22Rv1 (cell line): ENCODE results near the gene PLA2G7.
A peak's percentile ranks its signal among the peaks of the same experiment; 100 is the strongest.
"Not testable (repeated sequence)": the region's sequence is repeated elsewhere in the genome, so short reads cannot be mapped to it uniquely, and the experiment has no call there.

Experiments used
- H3K27ac ChIP-seq: fragments of 450-650 bp; 2 replicates; pipeline ENCODE4 v1.5.1; 2017
- CTCF ChIP-seq: fragments of 450-650 bp; IDR thresholded peaks from 2 replicates; pipeline ENCODE4 v1.5.1; 2017; ENCODE audit warnings: mild to moderate bottlenecking
- ZFX ChIP-seq: fragments of 450-650 bp; IDR thresholded peaks from 2 replicates; pipeline ENCODE4 v1.6.1; 2017; ENCODE audit warnings: antibody characterized with exemption, borderline replicate concordance

Gene PLA2G7

GRCh38 chr6:46745973-46746372 is 10.8 kb upstream of the PLA2G7 start:
- H3K27ac ChIP-seq = no peak overlapping the region
- TF ChIP-seq ZFX = no peak
- TF ChIP-seq CTCF = no peak

DNA sequence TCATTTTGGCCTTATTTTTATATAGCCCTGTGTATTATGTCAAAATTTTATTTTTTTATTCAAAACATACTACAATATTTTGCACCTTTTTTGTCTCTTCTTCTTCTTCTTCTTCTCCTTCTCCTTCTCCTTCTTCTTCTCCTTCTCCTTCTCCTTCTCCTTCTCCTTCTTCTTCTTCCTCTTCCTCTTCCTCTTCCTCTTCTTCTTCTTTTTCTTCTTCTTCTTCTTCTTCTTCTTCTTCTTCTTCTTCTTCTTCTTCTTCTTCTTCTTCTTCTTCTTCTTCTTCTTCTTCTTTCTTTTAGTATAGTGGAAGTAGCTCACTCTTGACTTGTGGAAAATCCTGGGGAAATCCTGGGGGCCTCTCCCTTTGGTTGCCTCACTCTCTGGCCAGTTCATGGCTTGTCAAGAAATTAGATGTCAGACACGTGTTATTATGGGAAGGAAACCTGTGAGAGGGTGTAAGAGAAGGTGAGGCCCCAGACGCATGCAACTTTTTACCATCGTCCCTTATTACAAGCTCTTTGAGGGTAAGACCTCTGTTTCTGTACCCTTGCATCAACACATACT is 9.1 kb upstream of the PLA2G7 start:
- not testable (repeated sequence) for H3K27ac ChIP-seq

DNA sequence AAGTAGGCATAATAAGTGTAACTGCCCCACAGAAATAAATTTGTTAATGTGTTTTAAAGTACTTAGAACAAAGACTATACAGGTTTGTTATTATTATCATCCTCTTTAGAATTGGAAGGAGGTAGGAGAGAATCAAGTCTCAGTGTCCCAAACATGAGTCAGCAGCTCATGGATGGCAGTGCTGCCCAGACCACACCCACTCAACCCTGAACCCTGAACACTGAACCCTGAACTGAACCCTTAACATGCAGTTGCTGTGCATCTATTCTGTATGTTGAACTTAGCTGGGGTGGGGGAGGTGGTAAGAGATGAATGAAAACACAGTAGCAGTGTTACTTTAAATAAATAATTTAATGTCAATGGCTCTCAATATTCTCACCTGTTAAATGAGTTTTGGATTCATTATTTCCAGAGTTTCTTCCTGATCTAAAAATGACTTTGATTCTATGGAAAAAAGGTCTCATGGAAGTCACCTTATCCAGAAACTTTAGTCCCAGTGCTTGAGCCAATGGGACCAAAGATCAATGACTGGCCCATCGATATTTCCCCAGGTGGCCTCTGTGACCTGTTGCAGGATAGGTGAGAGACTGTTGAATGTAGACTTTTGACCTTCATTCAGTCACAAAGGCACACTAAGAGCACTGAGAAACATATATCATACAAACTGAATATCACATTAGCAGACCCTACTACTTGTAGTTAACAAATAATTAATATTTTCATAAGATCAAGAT is 8.4 kb upstream of the PLA2G7 start:
- no peak overlapping the region for H3K27ac ChIP-seq
- TF ChIP-seq CTCF = no peak
- no peak for TF ChIP-seq ZFX

DNA sequence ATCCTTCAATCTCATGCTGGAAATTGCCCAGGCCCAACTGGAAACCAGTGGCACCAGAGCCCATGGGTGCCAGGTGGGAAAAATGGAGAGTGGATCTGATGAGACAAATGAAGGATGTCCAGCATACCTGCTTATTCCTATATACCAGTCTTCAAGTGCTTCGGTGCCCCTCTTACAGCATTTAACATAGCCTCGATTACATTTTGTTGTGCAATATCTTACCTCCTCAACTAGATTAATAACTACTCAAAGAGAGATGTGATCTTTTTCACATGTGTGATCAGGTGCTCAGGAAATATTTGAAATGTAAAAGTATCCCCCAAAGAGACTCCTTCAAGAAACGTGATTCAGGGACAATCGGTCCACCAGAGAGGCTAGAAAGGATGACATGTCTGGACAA is 6.7 kb upstream of the PLA2G7 start:
- TF ChIP-seq CTCF (no peak), ZFX (no peak)
- no peak overlapping the region for H3K27ac ChIP-seq

DNA sequence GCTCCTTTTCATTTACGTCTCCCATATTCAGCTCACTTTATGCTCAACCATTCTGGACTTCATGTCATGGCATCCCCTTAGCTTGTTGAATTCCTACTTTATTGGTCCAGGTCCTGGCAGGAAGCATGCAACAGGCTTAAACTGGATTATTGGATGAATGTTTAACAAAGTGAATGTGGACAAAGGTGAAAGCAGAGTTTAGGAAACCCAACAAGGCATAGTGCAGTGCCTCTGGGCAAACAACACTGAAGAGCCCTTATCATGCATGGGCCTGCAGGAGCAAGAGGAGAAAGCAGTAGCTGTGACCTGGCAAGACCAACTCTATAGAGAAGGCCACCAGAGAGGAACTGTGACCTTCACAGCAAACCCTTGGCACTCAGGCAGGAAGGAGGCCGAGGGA is 6.3 kb upstream of the PLA2G7 start:
- TF ChIP-seq ZFX (no peak), CTCF (no peak)
- H3K27ac ChIP-seq = no peak overlapping the region

DNA sequence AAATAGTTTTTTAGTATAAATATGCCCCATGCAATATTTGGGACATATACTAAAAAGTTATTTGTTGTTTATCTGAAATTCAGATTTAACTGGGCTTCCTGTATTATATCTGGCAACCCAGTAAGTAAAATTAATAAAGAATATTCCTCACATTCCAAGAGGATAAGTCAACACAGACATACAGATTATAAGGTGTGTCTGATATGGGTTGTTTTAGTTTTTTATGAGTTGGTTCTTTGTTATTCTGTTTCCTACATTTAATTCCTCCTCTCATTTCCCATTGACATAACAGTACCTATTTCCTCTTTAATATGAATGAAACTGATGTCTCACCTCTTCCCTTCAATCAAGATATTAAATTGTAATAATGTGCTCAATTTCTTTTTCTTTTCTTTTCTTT is 1.7 kb upstream of the PLA2G7 start:
- no peak for TF ChIP-seq CTCF
- TF ChIP-seq ZFX = no peak

GRCh38 chr6:46735720-46736031 is 501 bp upstream of the PLA2G7 start:
- TF ChIP-seq CTCF = no peak
- TF ChIP-seq ZFX = no peak
- H3K27ac ChIP-seq = peak overlapping the region; percentile 66

More for the DNA sequence above, 1.7 kb upstream of the PLA2G7 start:
- no peak overlapping the region for H3K27ac ChIP-seq

GRCh38 chr6:46733341-46733801 is 1.8 kb downstream of the PLA2G7 start:
- H3K27ac ChIP-seq = peak overlapping the region; percentile 66
- TF ChIP-seq CTCF (no peak), ZFX (no peak)
